Activated naive CD8-positive, alpha-beta T cell treated with anti-CD3 and anti-CD28 coated beads, Interleukin-2, amount 10 ng/mL, durations not matched to agents 7 days and 5 days (primary cell): ENCODE measurements around the gene TARDBP. TPM values are rescaled to one million over a fixed set of nuclear protein-coding genes. Genes with fewer than 3 reads are reported as not detected.
"Not testable (repeated sequence)": the region's sequence is repeated elsewhere in the genome, so short reads cannot be mapped to it uniquely, and the experiment has no call there.

Experiments
- ATAC-seq: fragments of 150-1000 bp; cut with Tn5 transposase; one replicate; pipeline ENCODE4 v1.10.0; 2021; ENCODE audit warnings: low read depth, moderate library complexity
- POLR2A ChIA-PET: fragments of 350-600 bp; sonication (Branson Sonifier 250); formaldehyde crosslinking; loops from one replicate; lab custom pipeline; 2021; ENCODE audit warnings: antibody characterized with exemption; lab: Charles Lee
- DNase-seq: peaks from one replicate; pipeline ENCODE4 v3.0.0; 2021
- H3K27ac Mint-ChIP-seq: one replicate; pipeline ENCODE4 v1.8.0; 2022; ENCODE audit warnings: mild to moderate bottlenecking, mixed read lengths
- H3K27me3 Mint-ChIP-seq: one replicate; pipeline ENCODE4 v1.8.0; 2022; ENCODE audit warnings: mild to moderate bottlenecking, moderate library complexity, mixed read lengths
- H3K36me3 Mint-ChIP-seq: one replicate; pipeline ENCODE4 v1.8.0; 2021; ENCODE audit warnings: mild to moderate bottlenecking, mixed read lengths
- H3K4me1 Mint-ChIP-seq: one replicate; pipeline ENCODE4 v1.8.0; 2021; ENCODE audit warnings: mixed read lengths
- H3K4me3 Mint-ChIP-seq: one replicate; pipeline ENCODE4 v1.8.0; 2022; ENCODE audit warnings: mild to moderate bottlenecking, moderate library complexity, mixed read lengths
- H3K9me3 Mint-ChIP-seq: one replicate; pipeline ENCODE4 v1.8.0; 2021; ENCODE audit warnings: mixed read lengths
- total RNA-seq, 2 experiments: library from RNA; stranded (reverse); gene quantifications; one replicate each; pipeline ENCODE4 v1.2.3, GENCODE V29; 2021

The TARDBP gene
- total RNA-seq, 2 experiments from 2014 or later: 166 to 174 TPM

- ATAC-seq: no peak
- H3K27ac Mint-ChIP-seq: no peak overlapping the region
- peaks cover 38% of the 10 kb centered on the region for H3K36me3 Mint-ChIP-seq
- DNase-seq: no peak
- H3K9me3 Mint-ChIP-seq: no peaks in the 10 kb centered on the region
- POLR2A ChIA-PET: no interaction called here
- H3K27me3 Mint-ChIP-seq: no peaks in the 10 kb centered on the region
- no peak overlapping the region for H3K4me3 Mint-ChIP-seq
- H3K4me1 Mint-ChIP-seq: peaks cover 13% of the 10 kb centered on the region
Observed at GRCh38 chr1:11019971-11020370, 7.5 kb downstream of the TARDBP start.

GRCh38 chr1:11023201-11023600, 10.7 kb downstream of the TARDBP start:
- Mint-ChIP-seq H3K4me1 (peaks cover 9% of the 10 kb centered on the region), H3K9me3 (no peaks in the 10 kb centered on the region), H3K27ac (no peak overlapping the region), H3K4me3 (no peak overlapping the region), H3K36me3 (peaks cover 42% of the 10 kb centered on the region), H3K27me3 (no peaks in the 10 kb centered on the region)
- POLR2A ChIA-PET: no interaction called here
- DNase-seq (no peak), ATAC-seq (no peak)

GRCh38 chr1:11024154-11024873, 11.9 kb downstream of the TARDBP start:
- no peak for DNase-seq
- ATAC-seq: no peak
- Mint-ChIP-seq H3K36me3 (peaks cover 36% of the 10 kb centered on the region), H3K9me3 (no peaks in the 10 kb centered on the region), H3K4me1 (peaks cover 5% of the 10 kb centered on the region), H3K27ac (no peak overlapping the region), H3K4me3 (no peak overlapping the region), H3K27me3 (no peaks in the 10 kb centered on the region)
- POLR2A ChIA-PET: interaction anchor here (0.6 kb wide), 1 partner anchor 73 kb away, joined by 3 read pairs; no protein-coding TSS in a partner anchor

- Mint-ChIP-seq H3K36me3 (peaks cover 36% of the 10 kb centered on the region), H3K27ac (no peak overlapping the region), H3K27me3 (no peaks in the 10 kb centered on the region), H3K9me3 (no peaks in the 10 kb centered on the region), H3K4me3 (no peak overlapping the region), H3K4me1 (peaks cover 5% of the 10 kb centered on the region)
- DNase-seq (no peak), ATAC-seq (no peak)
- POLR2A ChIA-PET: interaction anchor here (0.6 kb wide), 1 partner anchor 72 kb away, joined by 3 read pairs; no protein-coding TSS in a partner anchor
Observed at GRCh38 chr1:11024874-11025203, 12.4 kb downstream of the TARDBP start.

- H3K27me3 Mint-ChIP-seq: no peaks in the 10 kb centered on the region
- POLR2A ChIA-PET: no interaction called here
- no peak for ATAC-seq
- no peak overlapping the region for H3K4me3 Mint-ChIP-seq
- H3K36me3 Mint-ChIP-seq: peaks cover 32% of the 10 kb centered on the region
- H3K4me1 Mint-ChIP-seq: peaks cover 5% of the 10 kb centered on the region
- H3K9me3 Mint-ChIP-seq: no peaks in the 10 kb centered on the region
- DNase-seq: no peak
- no peak overlapping the region for H3K27ac Mint-ChIP-seq
Observed at GRCh38 chr1:11025618-11026017, 13.2 kb downstream of the TARDBP start.

- ATAC-seq (no peak), DNase-seq (no peak)
- Mint-ChIP-seq H3K9me3 (no peaks in the 10 kb centered on the region), H3K4me1 (peaks cover 5% of the 10 kb centered on the region), H3K27me3 (no peaks in the 10 kb centered on the region), H3K36me3 (peaks cover 32% of the 10 kb centered on the region), H3K4me3 (no peak overlapping the region), H3K27ac (no peak overlapping the region)
- POLR2A ChIA-PET: no interaction called here
Observed at GRCh38 chr1:11026052-11026451, 13.6 kb downstream of the TARDBP start.

- Mint-ChIP-seq H3K27ac (no peak overlapping the region), H3K27me3 (no peaks in the 10 kb centered on the region), H3K4me1 (peaks cover 5% of the 10 kb centered on the region), H3K9me3 (no peaks in the 10 kb centered on the region), H3K4me3 (no peak overlapping the region), H3K36me3 (peaks cover 31% of the 10 kb centered on the region)
- POLR2A ChIA-PET: interaction anchor here (0.6 kb wide), 1 partner anchor 13 kb away, joined by 5 read pairs; no protein-coding TSS in a partner anchor
- DNase-seq (no peak), ATAC-seq (no peak)
Observed at GRCh38 chr1:11026903-11027302, 14.4 kb downstream of the TARDBP start.

GRCh38 chr1:11027316-11027715, 14.9 kb downstream of the TARDBP start:
- Mint-ChIP-seq H3K9me3 (no peaks in the 10 kb centered on the region), H3K4me3 (no peak overlapping the region), H3K4me1 (peaks cover 5% of the 10 kb centered on the region), H3K27ac (no peak overlapping the region), H3K27me3 (no peaks in the 10 kb centered on the region), H3K36me3 (peaks cover 28% of the 10 kb centered on the region)
- no peak for ATAC-seq
- POLR2A ChIA-PET: interaction anchor here (0.6 kb wide), 1 partner anchor 13 kb away, joined by 5 read pairs; no protein-coding TSS in a partner anchor
- no peak for DNase-seq

GRCh38 chr1:11028018-11028417, 15.6 kb downstream of the TARDBP start:
- DNase-seq: no peak

GRCh38 chr1:11030865-11031264, 18.4 kb downstream of the TARDBP start:
- POLR2A ChIA-PET: interaction anchor here (0.7 kb wide), 1 partner anchor 619 kb away, joined by 3 read pairs; no protein-coding TSS in a partner anchor

More at GRCh38 chr1:11028018-11028417, 15.6 kb downstream of the TARDBP start:
- Mint-ChIP-seq H3K36me3 (peaks cover 25% of the 10 kb centered on the region), H3K27ac (no peak overlapping the region), H3K27me3 (no peaks in the 10 kb centered on the region), H3K4me1 (peaks cover 5% of the 10 kb centered on the region), H3K4me3 (no peak overlapping the region), H3K9me3 (no peaks in the 10 kb centered on the region)
- ATAC-seq: no peak
- POLR2A ChIA-PET: no interaction called here

GRCh38 chr1:11031624-11032262, 19.3 kb downstream of the TARDBP start:
- no peak overlapping the region for H3K27ac Mint-ChIP-seq
- H3K4me1 Mint-ChIP-seq: no peaks in the 10 kb centered on the region
- no peaks in the 10 kb centered on the region for H3K27me3 Mint-ChIP-seq
- peaks cover 6% of the 10 kb centered on the region for H3K36me3 Mint-ChIP-seq
- no peak for ATAC-seq
- no peak overlapping the region for H3K4me3 Mint-ChIP-seq
- no peaks in the 10 kb centered on the region for H3K9me3 Mint-ChIP-seq
- DNase-seq: no peak
- POLR2A ChIA-PET: interaction anchor here (0.9 kb wide), 1 partner anchor 230 kb away, joined by 5 read pairs; no protein-coding TSS in a partner anchor

More at GRCh38 chr1:11030865-11031264, 18.4 kb downstream of the TARDBP start:
- Mint-ChIP-seq H3K36me3 (peaks cover 10% of the 10 kb centered on the region), H3K27ac (no peak overlapping the region), H3K4me3 (no peak overlapping the region), H3K4me1 (no peaks in the 10 kb centered on the region), H3K9me3 (no peaks in the 10 kb centered on the region), H3K27me3 (no peaks in the 10 kb centered on the region)
- peak; percentile 17 for DNase-seq
- ATAC-seq: no peak

GRCh38 chr1:11037019-11037739, 24.7 kb downstream of the TARDBP start:
- H3K27ac Mint-ChIP-seq, H3K4me3 Mint-ChIP-seq, H3K4me1 Mint-ChIP-seq, H3K36me3 Mint-ChIP-seq, H3K27me3 Mint-ChIP-seq, ATAC-seq, DNase-seq, H3K9me3 Mint-ChIP-seq: not testable (repeated sequence)
- POLR2A ChIA-PET: interaction anchor here (0.6 to 2.5 kb wide), 9 partner anchors 24 to 682 kb away, joined by 3 to 11 read pairs (median 3); partner anchors contain the start of genes EXOSC10 and TARDBP

- DNase-seq: peak; percentile 86
- Mint-ChIP-seq H3K9me3 (no peaks in the 10 kb centered on the region), H3K4me1 (peaks cover 8% of the 10 kb centered on the region), H3K4me3 (peak overlapping the region; percentile 31), H3K27ac (no peak overlapping the region), H3K36me3 (no peaks in the 10 kb centered on the region), H3K27me3 (no peaks in the 10 kb centered on the region)
- peak; percentile 97 for ATAC-seq
- POLR2A ChIA-PET: interaction anchor here (0.7 to 2.5 kb wide), 8 partner anchors 24 to 682 kb away, joined by 3 to 11 read pairs (median 4); partner anchors contain the start of genes EXOSC10 and TARDBP
Observed at GRCh38 chr1:11037740-11038182, 25.3 kb downstream of the TARDBP start.
